Pancreas (tissue), 10 donors: ENCODE results near the gene HSCB. TPM values are rescaled to one million over a fixed set of nuclear protein-coding genes. Genes with fewer than 3 reads are reported as not detected.

Experiments used
- ATAC-seq, 4 donors: fragments of 200-7000 bp; cut with Tn5 transposase; one replicate each; pipeline versions ENCODE4 v1.8.0 to v1.9.1; 2020; ENCODE audit warnings: mild to moderate bottlenecking in 4 of 4, moderate library complexity in 4 of 4
- DNase-seq, 6 donors: peaks; one replicate each; pipeline ENCODE4 v3.0.0-alpha.2; 2020
- FAIRE-seq: peaks from 2 replicates; lab custom pipeline; 2012; peaks lifted over from hg19 to GRCh38; lab: Jason Lieb, UNC
- H3K27ac ChIP-seq, 4 donors: fragments of 200-600 bp; sonication (generic); 1 replicate in 3 of 4; 2 replicates in 1 of 4; pipeline versions ENCODE4 v1.5.0 to v1.8.0; 2020
- H3K27me3 ChIP-seq, 4 donors: fragments of 200-600 bp; one replicate each; pipeline ENCODE4 v1.8.0; 2021
- H3K36me3 ChIP-seq, 3 donors: fragments of 200-600 bp; sonication (generic) in 1 of 3; one replicate each; pipeline versions ENCODE4 v1.5.0 to v1.8.0; 2020 to 2021
- H3K4me1 ChIP-seq, 3 donors: fragments of 200-600 bp; one replicate each; pipeline ENCODE4 v1.8.0; 2021
- H3K4me3 ChIP-seq, 4 donors: fragments of 200-600 bp; sonication (generic) in 2 of 4; one replicate each; pipeline versions ENCODE4 v1.5.0 to v1.8.0; 2020 to 2021
- H3K9me3 ChIP-seq, 4 donors: fragments of 200-600 bp; one replicate each; pipeline ENCODE4 v1.8.0; 2021
- CTCF ChIP-seq, 4 donors: fragments of 200-600 bp; sonication (generic) in 3 of 4; IDR thresholded peaks; one replicate each; pipeline versions ENCODE4 v1.5.0 to v1.8.0; 2021; ENCODE audit warnings: antibody characterized with exemption in 4 of 4
- WGBS, 2 donors: extraction: QIAGEN DNeasy Blood & Tissue Kit; methylation state at CpG; one replicate each; pipeline ENCODE4 v1.1.7; 2013; 5-methylcytosine and 5-hydroxymethylcytosine counted together
- intact Hi-C, 3 donors: fragments of 100-400 bp; cut with DNase I; formaldehyde crosslinking; loops; one replicate each; pipeline versions ENCODE4 v1.11.1 to v1.14.2; 2022
- polyA plus RNA-seq, 2 donors: library from polyadenylated mRNA; stranded (reverse); fragments of 200-250 nt; gene quantifications; one replicate each; pipeline ENCODE4 v1.2.3, GENCODE V29; 2013
- total RNA-seq, 6 donors: library from RNA; stranded (reverse); fragmentation: NEBNext Ultra II Directional in 4 of 6; extraction: Animal tissue kit (Norgen Biotek cat#: 25700) in 4 of 6; gene quantifications; one replicate each; pipeline versions ENCODE4 v1.2.1 to v1.2.4, GENCODE V29; 2021 to 2023
- donor health status: healthy with polysubstance abuse.
- donor health status: DM: no; HTN: no; CAD: no; lungs with moderate emphysema.
- donor health status: DM: no; HTN: no; CAD: no.
- donor health status: control.
- donor health status: control.
- donor health status: Bipolar disorder and iron deficiency.
- donor health status: DM: yes; HTN: yes; CAD: no.
- donor health status: DM: no; HTN: no; CAD: no.
- donor health status: DM: no; HTN: no; CAD: no.
- donor health status: DM: yes; HTN: yes; CAD: no.

HSCB gene
- total and polyA plus RNA-seq, 8 donors: 7.0 to 17.7 (median 8.1) TPM

GRCh38 chr22:28798810-28799605 lies 57.2 kb downstream of the HSCB start:
- no peak for TF ChIP-seq CTCF (IDR thresholded peaks at IDR 0.05)
- H3K4me3 ChIP-seq: peak overlapping the region; percentile 80 to 94 (median 88)
- intact Hi-C loops: no loop called here
- peaks cover 0 to 30% (median 3%) of the 10 kb centered on the region in 3 donors for H3K4me1 ChIP-seq
- H3K36me3 ChIP-seq: peaks cover 0 to 52% (median 44%) of the 10 kb centered on the region in 3 donors
- no peaks in the 10 kb centered on the region for H3K27me3 ChIP-seq
- ATAC-seq: peak in 2 of 4 donors; percentile 2 to 19
- WGBS, 2 donors: 1 to 3% methylated on average over 7 of the region's 7 CpGs
- peak in 1 of 6 donors; percentile 52 for DNase-seq
- FAIRE-seq: no peak
- H3K9me3 ChIP-seq: no peaks in the 10 kb centered on the region
- peak overlapping the region; percentile 97 to 100 (median 100) for H3K27ac ChIP-seq

- ATAC-seq (peak; percentile 26 to 62 (median 50)), DNase-seq (peak; percentile 51 to 90 (median 76)), FAIRE-seq (no peak)
- no peak for TF ChIP-seq CTCF (IDR thresholded peaks at IDR 0.05)
- intact Hi-C loops: no loop called here
- Histone ChIP-seq H3K9me3 (no peaks in the 10 kb centered on the region), H3K27ac (peak overlapping the region; percentile 97 to 100 (median 100)), H3K27me3 (no peaks in the 10 kb centered on the region), H3K4me3 (peak overlapping the region; percentile 80 to 94 (median 88)), H3K36me3 (peaks cover 0 to 45% (median 36%) of the 10 kb centered on the region in 3 donors), H3K4me1 (peaks cover 0 to 24% (median 4%) of the 10 kb centered on the region in 3 donors)
- WGBS, 2 donors: 0 to 1% methylated on average over 20 to 31 of the region's 31 CpGs
Observed at GRCh38 chr22:28799606-28800307, 57.9 kb downstream of the HSCB start.

- H3K4me3 ChIP-seq: peak within 1 kb of the TSS; percentile 80 to 94 (median 88)
- peaks cover 0 to 19% (median 4%) of the 10 kb centered on the region in 3 donors for H3K4me1 ChIP-seq
- H3K27ac ChIP-seq: peak within 1 kb of the TSS; percentile 97 to 100 (median 100)
- intact Hi-C loops: no loop called here
- no peaks in the 10 kb centered on the region for H3K27me3 ChIP-seq
- peak; percentile 95 to 99 (median 97) for DNase-seq
- ATAC-seq: peak; percentile 76 to 88 (median 85)
- WGBS, 2 donors: 0% methylated on average over 59 to 78 of the region's 78 CpGs
- TF ChIP-seq CTCF (IDR thresholded peaks at IDR 0.05): no peak
- H3K9me3 ChIP-seq: no peaks in the 10 kb centered on the region
- H3K36me3 ChIP-seq: peaks cover 0 to 38% (median 29%) of the 10 kb centered on the region in 3 donors
- no peak for FAIRE-seq
Observed at GRCh38 chr22:28800308-28801041, 58.6 kb downstream of the HSCB start, which contains the start of gene XBP1. XBP1 (minus strand) TSS chr22:28800569.

GRCh38 chr22:28801845-28802594 lies 60.2 kb downstream of the HSCB start:
- DNase-seq: peak in 4 of 6 donors; percentile 66 to 82 (median 80)
- peak overlapping the region in 3 of 4 donors; percentile 82 to 94 (median 93) for H3K4me3 ChIP-seq
- peaks cover 0 to 10% (median 4%) of the 10 kb centered on the region in 3 donors for H3K4me1 ChIP-seq
- peak; percentile 46 to 55 (median 50) for ATAC-seq
- peaks cover 0 to 22% (median 15%) of the 10 kb centered on the region in 3 donors for H3K36me3 ChIP-seq
- peak overlapping the region; percentile 97 to 100 (median 100) for H3K27ac ChIP-seq
- 9% methylated on average over 14 of the region's 14 CpGs for WGBS, 2 donors
- H3K27me3 ChIP-seq: no peaks in the 10 kb centered on the region
- intact Hi-C loops: no loop called here
- no peak for TF ChIP-seq CTCF (IDR thresholded peaks at IDR 0.05)
- no peak for FAIRE-seq
- no peaks in the 10 kb centered on the region for H3K9me3 ChIP-seq
